NT2/D1 (cell line): ENCODE measurements around the gene GRM5.

Source experiments
- DNase-seq: peaks from one replicate; pipeline ENCODE4 v3.0.0-alpha.2; 2011; ENCODE audit warnings: low read depth, low spot score
- H3K27me3 ChIP-seq: 2 replicates; pipeline ENCODE4 v1.6.0; 2011; ENCODE audit warnings: mild to moderate bottlenecking; ENCODE audit not compliant: insufficient read length, insufficient read depth
- H3K36me3 ChIP-seq: 2 replicates; pipeline ENCODE4 v1.6.1; 2011; ENCODE audit warnings: mild to moderate bottlenecking, low read length, mixed read lengths; ENCODE audit not compliant: insufficient read depth, insufficient read length
- H3K4me1 ChIP-seq: 2 replicates; pipeline ENCODE4 v1.5.1; 2011; ENCODE audit not compliant: insufficient read depth, insufficient read length
- H3K4me3 ChIP-seq: 2 replicates; pipeline ENCODE4 v1.5.1; 2011; ENCODE audit warnings: low read depth; ENCODE audit not compliant: insufficient read length
- H3K9ac ChIP-seq: 2 replicates; pipeline ENCODE4 v1.6.0; 2011; ENCODE audit warnings: low read depth; ENCODE audit not compliant: insufficient read length
- H3K9me3 ChIP-seq: 2 replicates; pipeline ENCODE4 v1.5.1; 2011; ENCODE audit warnings: mild to moderate bottlenecking, low read length; ENCODE audit not compliant: insufficient read depth
- SUZ12 ChIP-seq: IDR thresholded peaks from 2 replicates; pipeline ENCODE4 v1.6.1; 2011; ENCODE audit not compliant: insufficient read length, insufficient read depth; ENCODE audit errors: extremely low read depth
- YY1 ChIP-seq: IDR thresholded peaks from 2 replicates; pipeline ENCODE4 v1.6.1; 2011; ENCODE audit not compliant: insufficient read length, insufficient read depth
- ZNF274 ChIP-seq: IDR thresholded peaks from 2 replicates; pipeline ENCODE4 v1.6.1; 2011; ENCODE audit warnings: mild to moderate bottlenecking, low read depth, low read length

Gene GRM5

GRCh38 chr11:88603091-88603867, 462.5 kb downstream of the GRM5 start:
- Histone ChIP-seq H3K9me3 (no peaks in the 10 kb centered on the region), H3K4me1 (no peaks in the 10 kb centered on the region), H3K9ac (no peak overlapping the region), H3K27me3 (no peaks in the 10 kb centered on the region), H3K4me3 (no peak overlapping the region), H3K36me3 (no peaks in the 10 kb centered on the region)
- no peak for DNase-seq
- TF ChIP-seq ZNF274 (no peak), YY1 (no peak), SUZ12 (no peak)

GRCh38 chr11:88597387-88597786, 468.4 kb downstream of the GRM5 start:
- no peak for TF ChIP-seq SUZ12
- no peak for TF ChIP-seq ZNF274
- no peak for TF ChIP-seq YY1
- H3K9ac ChIP-seq, result no peak overlapping the region
- no peak for DNase-seq
- H3K9me3 ChIP-seq, result no peaks in the 10 kb centered on the region
- H3K27me3 ChIP-seq, result no peaks in the 10 kb centered on the region
- no peak overlapping the region for H3K4me3 ChIP-seq
- H3K4me1 ChIP-seq, result no peaks in the 10 kb centered on the region
- no peaks in the 10 kb centered on the region for H3K36me3 ChIP-seq

DNA sequence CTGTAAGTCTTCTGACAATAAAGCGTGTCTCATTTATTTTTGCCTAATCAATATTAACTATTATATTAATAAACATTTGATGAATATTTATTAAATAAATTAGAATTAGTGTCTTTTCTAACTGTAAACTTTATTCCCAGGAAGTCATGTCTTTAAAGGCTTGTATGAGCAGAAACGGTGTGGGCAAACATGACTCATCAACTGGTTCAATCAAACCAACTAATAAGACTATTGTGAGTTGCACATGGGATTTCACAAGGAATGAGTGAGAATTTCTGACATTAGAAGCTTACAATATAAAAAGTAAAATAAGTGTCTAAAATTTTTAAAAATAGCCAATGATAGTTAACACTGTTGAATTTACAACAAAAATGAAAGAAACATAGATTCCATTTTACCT, 469.0 kb downstream of the GRM5 start:
- H3K9ac ChIP-seq, result no peak overlapping the region
- H3K4me1 ChIP-seq, result no peaks in the 10 kb centered on the region
- H3K9me3 ChIP-seq, result no peaks in the 10 kb centered on the region
- no peaks in the 10 kb centered on the region for H3K36me3 ChIP-seq
- DNase-seq, result no peak
- no peak for TF ChIP-seq SUZ12
- no peak for TF ChIP-seq ZNF274
- TF ChIP-seq YY1, result no peak
- no peak overlapping the region for H3K4me3 ChIP-seq
- H3K27me3 ChIP-seq, result no peaks in the 10 kb centered on the region

GRCh38 chr11:88594274-88594950, 471.4 kb downstream of the GRM5 start:
- no peak overlapping the region for H3K4me3 ChIP-seq
- H3K9me3 ChIP-seq, result no peaks in the 10 kb centered on the region
- no peak overlapping the region for H3K9ac ChIP-seq
- no peak for DNase-seq
- H3K4me1 ChIP-seq, result no peaks in the 10 kb centered on the region
- no peaks in the 10 kb centered on the region for H3K36me3 ChIP-seq
- H3K27me3 ChIP-seq, result no peaks in the 10 kb centered on the region
- no peak for TF ChIP-seq YY1
- no peak for TF ChIP-seq SUZ12
- TF ChIP-seq ZNF274, result no peak

- TF ChIP-seq YY1 (no peak), ZNF274 (no peak), SUZ12 (no peak)
- no peaks in the 10 kb centered on the region for H3K4me1 ChIP-seq
- no peak overlapping the region for H3K9ac ChIP-seq
- H3K36me3 ChIP-seq, result no peaks in the 10 kb centered on the region
- no peak overlapping the region for H3K4me3 ChIP-seq
- DNase-seq, result no peak
- H3K9me3 ChIP-seq, result no peaks in the 10 kb centered on the region
- no peaks in the 10 kb centered on the region for H3K27me3 ChIP-seq
These were observed 475.4 kb downstream of the GRM5 start for GRCh38 chr11:88590361-88590760.

- no peak overlapping the region for H3K9ac ChIP-seq
- no peaks in the 10 kb centered on the region for H3K9me3 ChIP-seq
- no peaks in the 10 kb centered on the region for H3K4me1 ChIP-seq
- no peak for DNase-seq
- H3K4me3 ChIP-seq, result no peak overlapping the region
- H3K36me3 ChIP-seq, result no peaks in the 10 kb centered on the region
- no peaks in the 10 kb centered on the region for H3K27me3 ChIP-seq
- no peak for TF ChIP-seq SUZ12
- no peak for TF ChIP-seq ZNF274
- TF ChIP-seq YY1, result no peak
These were observed 482.5 kb downstream of the GRM5 start for GRCh38 chr11:88583251-88583650.

DNA sequence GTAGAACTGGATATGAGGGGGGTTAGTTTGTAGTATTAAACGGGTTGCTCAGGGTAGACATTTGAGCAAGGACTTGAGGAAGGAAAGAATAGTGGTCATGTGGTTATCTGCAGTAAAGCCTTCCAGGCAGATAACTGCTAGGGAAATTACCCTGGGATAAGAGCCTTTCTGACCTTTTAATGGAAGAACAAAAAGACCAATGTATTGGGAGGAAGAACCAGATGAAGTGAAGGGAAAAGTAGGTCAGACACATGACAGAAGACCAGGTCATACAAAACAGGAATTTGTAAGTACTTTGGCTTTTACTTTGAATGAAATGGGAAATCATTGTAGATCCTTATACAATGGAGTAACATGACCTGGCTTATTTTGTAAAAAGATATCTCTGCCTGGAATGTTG, 486.3 kb downstream of the GRM5 start:
- H3K36me3 ChIP-seq, result no peaks in the 10 kb centered on the region
- no peak for DNase-seq
- TF ChIP-seq SUZ12 (no peak), ZNF274 (no peak), YY1 (no peak)
- H3K27me3 ChIP-seq, result no peaks in the 10 kb centered on the region
- H3K4me1 ChIP-seq, result no peaks in the 10 kb centered on the region
- no peaks in the 10 kb centered on the region for H3K9me3 ChIP-seq
- H3K4me3 ChIP-seq, result no peak overlapping the region
- no peak overlapping the region for H3K9ac ChIP-seq
